ENCODE results near the gene PLEKHA6.

Gene PLEKHA6, protein sequence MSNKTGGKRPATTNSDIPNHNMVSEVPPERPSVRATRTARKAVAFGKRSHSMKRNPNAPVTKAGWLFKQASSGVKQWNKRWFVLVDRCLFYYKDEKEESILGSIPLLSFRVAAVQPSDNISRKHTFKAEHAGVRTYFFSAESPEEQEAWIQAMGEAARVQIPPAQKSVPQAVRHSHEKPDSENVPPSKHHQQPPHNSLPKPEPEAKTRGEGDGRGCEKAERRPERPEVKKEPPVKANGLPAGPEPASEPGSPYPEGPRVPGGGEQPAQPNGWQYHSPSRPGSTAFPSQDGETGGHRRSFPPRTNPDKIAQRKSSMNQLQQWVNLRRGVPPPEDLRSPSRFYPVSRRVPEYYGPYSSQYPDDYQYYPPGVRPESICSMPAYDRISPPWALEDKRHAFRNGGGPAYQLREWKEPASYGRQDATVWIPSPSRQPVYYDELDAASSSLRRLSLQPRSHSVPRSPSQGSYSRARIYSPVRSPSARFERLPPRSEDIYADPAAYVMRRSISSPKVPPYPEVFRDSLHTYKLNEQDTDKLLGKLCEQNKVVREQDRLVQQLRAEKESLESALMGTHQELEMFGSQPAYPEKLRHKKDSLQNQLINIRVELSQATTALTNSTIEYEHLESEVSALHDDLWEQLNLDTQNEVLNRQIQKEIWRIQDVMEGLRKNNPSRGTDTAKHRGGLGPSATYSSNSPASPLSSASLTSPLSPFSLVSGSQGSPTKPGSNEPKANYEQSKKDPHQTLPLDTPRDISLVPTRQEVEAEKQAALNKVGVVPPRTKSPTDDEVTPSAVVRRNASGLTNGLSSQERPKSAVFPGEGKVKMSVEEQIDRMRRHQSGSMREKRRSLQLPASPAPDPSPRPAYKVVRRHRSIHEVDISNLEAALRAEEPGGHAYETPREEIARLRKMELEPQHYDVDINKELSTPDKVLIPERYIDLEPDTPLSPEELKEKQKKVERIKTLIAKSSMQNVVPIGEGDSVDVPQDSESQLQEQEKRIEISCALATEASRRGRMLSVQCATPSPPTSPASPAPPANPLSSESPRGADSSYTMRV
- 0 to 0.69 (median 0.33) reads per million in 18 experiments for total RNA-seq

DNA sequence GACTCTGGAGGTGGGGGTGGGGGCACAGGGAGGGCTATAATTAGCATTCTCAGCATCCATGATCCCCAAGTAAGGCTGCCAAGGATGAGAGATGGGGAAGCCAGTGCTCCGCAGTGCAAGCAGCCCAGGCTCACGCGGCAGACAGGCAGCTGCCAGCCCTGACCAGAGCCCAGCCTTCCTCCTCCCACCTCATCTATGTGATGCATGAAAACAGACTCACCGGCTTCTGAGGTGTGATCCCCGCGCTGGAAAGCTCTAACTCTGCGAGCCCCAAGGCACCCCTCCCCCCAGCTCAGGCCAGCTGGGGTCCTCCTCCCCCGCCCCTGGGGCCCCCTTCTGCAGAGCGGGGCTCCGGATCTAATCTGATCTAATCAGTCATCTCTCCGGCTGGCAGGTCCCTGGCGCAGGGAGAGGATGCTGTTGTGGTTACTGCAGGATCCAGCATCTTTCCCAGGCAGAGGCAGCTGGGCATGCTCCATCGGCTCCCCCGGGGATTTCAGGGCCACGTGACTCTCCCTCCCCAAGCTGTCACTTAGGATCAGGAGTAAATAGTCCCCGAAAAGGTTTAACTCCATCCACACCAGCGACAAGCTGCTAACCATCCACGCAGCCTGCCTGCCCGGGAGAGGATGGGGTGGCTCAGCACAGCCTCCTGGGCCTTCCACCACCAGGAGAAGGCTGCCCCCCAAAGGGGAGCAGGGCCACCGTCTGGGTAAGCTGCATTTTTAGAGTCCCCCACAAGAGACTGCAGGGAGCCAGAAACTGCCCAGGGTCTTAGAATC, at the start of gene PLEKHA6:
Gene PLEKHA6, minus strand, starts transcription at position 456 of the 782 bp plus-strand sequence. CDS start 86,202 bp downstream, outside the sequence.
- DNase-seq, result peak in 1 of 2 donors; percentile 22

DNA sequence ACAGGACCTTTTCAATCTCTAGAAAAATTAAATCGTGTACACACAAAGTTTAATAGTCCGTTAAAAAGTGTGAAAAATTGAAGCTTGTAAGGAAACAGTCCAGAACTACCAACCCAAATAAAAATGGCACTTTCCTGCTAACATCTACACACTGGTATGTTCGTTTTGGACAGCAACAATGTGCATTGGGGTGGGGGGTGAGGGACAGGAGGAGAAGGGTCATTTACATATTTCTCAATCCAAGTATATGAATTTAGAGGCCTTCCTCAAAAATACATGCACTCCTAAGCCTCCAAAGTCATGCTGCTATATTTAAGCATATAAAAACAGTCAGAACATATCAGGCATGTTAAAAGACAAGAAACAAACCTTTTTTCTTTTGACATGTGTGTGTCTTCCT, 49.4 kb upstream of the PLEKHA6 start:
- DNase-seq, result peak in 1 of 2 donors; percentile 38

DNA sequence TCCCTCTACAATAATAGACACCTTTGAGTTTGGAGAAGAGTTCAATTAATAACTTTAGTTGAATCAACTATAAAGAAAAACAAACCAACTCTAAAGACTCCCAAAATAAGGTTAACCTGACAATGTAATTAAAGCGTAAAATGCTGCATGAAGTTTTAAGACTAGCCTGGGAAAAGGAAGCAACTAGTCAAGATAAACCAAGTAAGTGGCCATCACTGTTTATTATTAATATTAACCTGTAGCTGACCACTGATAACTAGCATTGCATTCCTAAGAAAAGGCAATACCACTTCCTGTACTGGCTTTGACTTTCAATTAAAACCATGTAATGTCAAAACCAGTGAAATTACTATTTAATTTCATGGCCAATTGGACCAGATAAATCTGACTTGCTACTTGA, 48.9 kb upstream of the PLEKHA6 start:
- no peak for DNase-seq

DNA sequence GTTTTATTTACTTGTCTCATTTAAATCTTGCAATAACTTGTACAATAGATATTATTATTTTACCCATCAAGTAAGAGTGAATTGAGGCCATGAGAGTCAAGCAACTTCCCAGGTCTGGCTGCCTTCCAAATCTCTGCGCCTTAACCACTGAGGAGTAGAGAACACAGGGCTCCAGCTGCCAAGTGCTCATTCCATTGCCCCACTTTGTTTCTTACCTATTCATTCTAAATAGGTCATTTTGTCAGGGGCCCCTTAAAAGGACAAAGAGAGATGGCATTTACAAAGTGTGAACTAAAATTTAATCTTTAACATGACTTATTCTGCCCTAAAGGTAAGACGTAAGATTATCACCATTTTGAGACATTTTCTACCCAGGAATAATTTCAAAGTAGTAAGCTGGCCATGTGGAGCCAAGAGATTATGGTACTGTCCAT, 48.4 kb upstream of the PLEKHA6 start:
- DNase-seq, result peak in 1 of 2 donors; percentile 33

DNA sequence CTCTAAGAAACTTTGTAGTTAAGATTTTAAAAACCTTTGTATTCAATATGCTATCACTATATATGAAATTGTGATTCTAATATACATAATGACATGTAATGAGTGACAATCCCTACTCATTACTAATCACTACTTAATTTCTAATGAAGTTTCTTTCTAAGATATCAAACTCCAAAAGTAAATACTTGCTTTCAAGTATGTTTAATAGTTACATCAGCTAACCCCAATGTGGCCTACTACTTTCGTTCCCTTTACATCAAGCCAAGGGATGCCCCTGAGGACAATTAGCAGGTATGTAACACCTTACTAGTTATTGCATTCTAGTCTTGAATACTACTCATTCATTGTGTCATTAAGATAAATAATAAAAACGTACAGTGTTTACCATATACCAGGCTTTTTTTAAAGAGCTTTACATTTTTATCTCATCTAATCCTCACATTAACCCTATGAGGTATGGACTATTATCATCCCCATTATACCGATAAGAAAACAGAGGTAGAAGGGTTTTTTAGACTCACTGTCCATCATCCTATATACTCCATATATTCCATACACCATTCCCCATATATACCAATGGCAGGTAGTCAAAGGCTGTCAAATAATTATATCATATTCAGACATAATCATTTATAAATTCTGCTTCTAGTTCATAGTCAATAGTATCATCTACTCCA, 47.7 kb upstream of the PLEKHA6 start:
- no peak for DNase-seq

DNA sequence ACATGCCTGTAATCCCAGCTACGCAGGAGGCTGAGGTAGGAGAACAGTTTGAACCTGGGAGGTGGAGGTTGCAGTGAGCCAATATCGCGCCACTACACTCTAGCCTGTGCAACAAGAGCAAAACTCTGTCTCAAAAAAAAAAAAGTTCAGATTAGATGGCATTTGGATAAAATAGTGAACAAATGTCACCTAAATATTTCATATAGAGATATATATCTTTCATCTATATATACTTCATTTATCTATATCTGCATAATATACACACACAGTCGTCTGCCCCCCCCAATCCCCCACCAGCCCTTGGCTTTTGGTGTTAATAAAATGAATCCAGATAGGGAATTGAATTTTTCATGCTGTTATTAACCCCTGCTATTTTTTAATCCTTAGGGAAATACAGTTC, 46.9 kb upstream of the PLEKHA6 start:
- no peak for DNase-seq

DNA sequence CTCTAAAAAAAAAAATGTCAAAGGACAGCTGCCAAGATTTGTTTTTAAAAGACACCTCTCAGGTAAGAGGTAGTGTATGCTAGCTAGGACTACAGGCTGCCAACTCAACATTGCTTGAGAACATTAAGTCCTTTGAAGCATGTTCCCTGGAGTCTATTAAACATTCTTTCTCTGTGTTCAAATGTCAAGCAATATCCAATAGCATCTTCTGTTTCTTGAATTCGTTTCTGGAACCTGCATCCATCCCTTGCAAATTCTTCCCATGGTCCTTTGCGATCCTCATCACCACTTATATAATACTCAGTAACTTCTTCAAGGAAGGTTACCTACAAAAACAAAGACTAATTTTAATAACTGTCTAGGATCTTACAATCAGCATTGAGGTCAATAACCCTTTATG, 46.3 kb upstream of the PLEKHA6 start:
- DNase-seq, result no peak

DNA sequence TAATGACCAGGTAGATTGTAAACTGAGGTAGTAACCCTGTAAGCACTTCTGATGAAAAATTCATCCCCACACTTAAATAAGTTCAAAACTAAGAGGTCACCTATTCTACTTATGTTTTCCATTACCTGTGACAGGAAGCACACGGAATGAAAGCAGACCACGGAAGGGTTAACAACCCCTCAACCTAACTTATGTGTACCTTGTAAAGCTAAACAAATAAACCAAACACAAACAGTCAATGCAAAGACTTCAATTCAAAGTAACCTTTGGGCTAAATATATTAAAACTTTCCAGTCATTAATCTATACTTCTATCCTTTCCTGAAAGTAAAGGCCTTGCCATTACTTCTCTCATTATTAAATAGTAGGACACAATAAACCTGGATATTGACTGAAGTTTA, 44.9 kb upstream of the PLEKHA6 start:
- DNase-seq, result no peak

DNA sequence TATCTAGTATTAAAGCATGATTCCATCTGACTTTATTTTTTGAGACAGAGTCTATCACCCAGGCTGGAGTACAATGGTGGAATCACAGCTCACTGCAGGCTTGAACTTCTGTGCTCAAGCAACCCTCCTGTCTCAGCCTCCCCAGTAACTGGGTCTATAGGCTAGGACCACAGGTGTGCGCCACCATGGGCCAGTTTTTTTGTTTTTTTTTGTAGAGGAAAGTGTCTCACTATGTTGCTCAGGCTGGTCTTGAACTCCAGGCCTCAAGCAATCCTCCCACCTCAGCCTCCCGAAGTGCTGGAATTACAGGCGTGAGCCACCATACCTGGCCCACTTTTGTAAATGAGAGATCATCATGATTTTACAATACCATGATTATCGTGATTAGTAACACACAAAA, 42.7 kb upstream of the PLEKHA6 start:
- no peak for DNase-seq

DNA sequence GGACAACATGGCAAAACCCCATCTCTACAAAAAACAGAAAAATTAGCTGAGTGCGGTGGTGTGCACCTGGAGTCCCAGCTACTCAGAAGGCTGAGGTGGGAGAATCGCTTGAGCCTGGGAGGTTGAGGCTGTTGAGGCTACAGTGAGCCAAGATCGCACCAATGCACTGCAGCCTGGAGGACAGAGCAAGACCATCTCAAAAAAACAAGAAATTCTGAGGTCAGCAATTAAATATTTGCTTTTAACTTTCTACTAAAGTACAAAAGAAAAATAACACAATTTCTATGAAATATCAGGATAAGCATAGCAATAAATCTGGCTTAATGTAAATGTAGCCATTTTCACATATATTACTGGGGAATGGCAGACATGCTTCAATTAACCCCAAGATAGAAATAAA, 42.0 kb upstream of the PLEKHA6 start:
- no peak for DNase-seq

DNA sequence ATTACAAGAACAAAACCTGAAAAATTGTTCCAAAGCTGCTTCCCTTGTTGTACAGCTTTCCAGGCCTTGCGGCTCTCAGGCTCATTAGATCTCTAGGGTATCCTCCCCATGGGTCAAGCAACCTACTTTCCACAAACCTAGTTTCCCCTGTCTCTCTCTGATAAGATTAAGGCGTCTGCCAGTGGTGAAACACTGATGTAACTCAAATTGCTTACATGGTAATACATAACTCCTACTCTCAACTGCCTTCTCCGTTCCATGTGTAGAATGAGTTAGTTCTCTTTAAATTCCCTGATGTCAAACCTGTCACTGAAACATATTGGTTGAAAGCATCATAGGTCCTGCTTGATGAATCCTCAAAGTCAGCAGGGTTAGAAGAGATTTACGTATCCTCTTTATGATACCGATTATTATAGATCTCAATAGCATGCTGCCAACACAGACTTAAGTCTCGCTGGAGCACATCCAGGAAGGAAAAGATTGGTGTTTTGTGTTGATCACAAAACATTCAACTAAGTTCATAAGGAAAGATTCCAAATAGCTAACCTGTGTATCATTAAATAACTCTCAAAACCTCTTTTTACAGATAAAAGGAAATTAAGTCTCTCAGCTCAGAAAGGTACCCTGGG, 41.3 kb upstream of the PLEKHA6 start:
- no peak for DNase-seq

DNA sequence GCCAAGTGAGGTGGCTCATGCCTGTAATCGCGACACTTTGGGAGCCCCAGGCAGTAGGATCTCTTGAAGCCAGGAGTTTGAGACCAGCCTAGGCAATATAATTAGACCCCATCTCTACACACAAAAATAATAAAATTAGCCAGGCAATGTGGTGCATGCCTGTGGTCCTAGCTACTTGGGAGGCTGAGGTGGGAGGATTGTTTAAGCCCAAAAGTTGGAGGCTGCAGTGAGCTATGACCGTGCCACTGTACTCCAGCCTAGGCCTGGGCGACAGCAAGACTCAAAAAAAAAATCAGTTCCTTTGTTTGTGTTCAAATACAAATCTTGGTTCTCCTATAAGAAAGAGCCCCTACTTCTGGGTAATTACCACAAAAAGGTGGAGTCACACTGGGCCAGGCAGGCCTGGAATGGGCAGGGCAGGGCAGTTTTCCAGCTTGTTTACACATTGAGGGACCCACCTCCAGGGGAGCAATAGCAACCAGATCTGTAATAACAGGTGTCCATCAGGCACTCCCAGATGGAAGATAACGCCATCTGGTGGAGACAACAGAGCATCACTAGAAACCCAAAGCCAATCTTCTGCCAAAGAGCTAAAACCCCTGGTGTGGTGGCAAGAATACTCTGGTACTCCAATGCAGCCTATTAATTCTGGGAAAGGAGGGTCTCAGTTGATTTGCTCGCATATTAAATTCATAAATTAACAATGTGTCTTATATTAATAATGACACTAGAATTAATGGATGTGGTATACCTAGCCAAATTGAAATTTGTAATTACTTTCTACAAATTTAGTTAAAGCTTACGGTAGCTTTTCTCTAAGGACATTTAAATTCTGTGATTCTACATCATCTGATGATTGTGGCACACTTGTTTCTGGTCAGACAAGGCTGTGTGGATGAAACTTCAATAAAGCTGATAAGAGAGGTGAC, 38.7 kb upstream of the PLEKHA6 start:
- DNase-seq, result peak; percentile 59 to 71

DNA sequence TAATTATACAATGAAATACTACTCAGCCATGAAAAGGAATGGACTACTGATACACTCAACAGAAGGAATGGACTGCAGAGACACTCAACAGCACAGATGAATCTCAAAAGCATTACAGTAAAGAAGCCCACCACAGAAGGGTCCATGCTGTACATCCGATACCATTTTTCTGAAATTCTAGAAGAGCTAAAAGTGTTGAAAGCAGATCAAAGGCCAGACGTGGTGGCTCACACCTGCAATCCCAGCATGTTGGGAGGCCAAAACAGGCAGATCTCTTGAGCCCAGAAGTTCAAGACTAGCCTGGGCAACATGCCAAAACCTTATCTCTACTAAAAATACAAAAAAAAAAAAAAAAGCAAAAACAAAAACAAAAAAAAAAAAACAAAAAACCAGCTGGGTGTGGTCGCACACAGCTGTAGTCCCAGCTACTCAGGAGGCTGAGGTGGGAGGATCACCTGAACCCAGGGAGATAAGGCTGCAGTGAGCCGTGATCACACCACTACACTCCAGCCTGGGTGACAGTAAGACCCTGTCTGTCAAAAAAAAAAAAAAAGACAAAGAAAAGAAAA, 36.4 kb upstream of the PLEKHA6 start:
- DNase-seq, result no peak

DNA sequence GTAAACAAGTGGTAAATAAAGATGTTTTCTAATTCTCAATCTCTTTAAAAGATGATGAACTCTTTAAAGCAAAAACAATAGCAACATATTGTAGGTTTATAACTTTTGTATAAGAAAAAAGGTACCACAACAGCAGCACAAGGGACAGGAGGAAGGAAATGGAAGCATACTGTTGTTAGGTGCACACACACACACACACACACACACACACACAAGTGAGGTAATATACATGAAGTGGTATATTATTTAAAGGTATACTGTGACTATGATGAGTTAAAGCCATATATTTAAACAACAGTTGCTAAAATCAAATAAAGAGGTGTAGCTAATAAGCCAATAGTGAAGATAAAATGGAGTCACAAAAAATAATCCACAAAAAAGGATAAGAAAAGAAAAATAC, 31.9 kb upstream of the PLEKHA6 start:
- DNase-seq, result no peak

DNA sequence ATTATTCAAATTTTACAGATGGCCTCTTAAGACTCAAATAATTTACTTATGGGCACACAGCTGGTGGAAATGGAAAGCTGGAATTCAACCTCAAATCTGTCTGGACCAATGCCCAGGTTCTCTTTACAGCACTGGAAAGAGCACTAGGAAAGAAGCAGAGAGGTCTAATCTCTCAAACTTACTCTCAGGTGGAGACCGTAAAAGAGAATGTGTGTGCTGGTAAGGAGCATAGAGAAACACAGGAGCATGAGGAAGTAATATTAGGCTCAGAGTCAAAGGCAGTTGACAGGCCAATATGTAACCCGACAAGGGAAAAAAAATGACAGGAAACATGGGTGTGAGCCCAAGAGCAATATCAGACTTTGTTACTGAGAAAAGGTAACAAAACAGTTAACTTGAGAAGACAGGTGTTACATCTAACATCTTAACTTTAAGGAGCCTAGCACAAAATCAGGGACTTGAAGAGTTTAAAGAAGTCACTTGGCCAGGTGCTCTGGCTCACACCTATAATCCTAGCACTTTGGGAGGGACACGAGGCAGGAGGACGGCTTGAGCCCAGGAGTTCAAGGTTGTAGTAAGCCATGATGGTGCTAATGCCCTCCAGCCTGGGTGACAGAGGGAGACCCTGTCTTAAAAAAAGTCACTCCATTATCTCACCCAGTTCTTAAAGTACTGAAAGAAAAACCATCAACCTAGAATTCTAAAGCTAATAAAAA, 31.2 kb upstream of the PLEKHA6 start:
- DNase-seq, result no peak

DNA sequence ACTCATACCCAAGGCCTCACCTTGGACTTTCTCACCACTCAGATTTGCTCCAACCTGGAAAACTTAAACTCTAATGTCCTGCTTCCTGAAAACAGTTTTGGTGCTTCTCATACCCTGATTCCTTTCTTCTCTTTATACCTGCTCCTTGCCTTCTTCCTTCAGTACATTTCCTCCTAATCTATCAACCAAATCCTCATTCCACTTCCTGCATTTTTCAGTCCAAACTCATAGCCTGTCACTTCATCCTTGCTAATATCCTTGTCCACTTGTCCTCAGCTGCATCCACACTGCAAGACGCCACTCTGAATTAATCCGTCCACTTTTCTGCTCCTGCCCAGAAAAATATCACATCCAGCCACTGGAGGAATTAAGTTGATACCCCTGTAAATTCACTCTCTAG, 26.0 kb upstream of the PLEKHA6 start:
- DNase-seq, result no peak

DNA sequence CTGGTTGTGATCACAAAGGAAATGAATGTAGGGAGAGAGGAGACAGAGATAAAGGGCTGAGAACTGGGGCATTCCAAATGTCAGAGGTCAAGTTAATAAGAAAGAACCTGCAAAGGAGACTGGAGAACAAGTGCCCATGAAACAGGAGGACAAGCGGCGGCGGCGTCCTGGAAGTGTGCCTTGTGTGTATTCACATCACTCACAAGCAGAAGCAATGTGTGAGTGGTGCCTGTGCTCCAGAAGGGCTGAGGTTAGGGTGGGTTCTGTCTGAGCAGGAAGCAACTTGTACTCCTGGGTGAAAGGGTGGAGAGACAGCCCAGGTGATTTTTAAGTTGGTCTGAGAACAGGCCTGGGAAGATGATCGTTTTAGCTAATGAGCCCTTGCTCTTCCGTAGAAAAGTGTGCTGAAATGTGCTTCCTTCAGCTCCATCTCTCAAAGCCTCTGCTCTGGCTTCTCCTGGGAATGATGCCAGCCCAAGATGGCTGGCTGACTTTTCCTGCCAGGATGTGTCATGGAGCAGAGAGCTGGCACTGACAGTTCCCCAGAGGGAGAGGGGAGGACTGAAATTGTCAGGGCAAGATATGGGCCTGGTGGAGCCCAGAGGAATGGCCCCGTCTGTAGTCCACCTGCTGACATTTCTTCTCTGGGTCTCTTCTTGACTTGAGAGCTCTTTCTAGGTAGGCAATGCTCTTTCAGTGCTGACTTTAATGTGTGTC, 25.1 kb upstream of the PLEKHA6 start:
- DNase-seq, result no peak

DNA sequence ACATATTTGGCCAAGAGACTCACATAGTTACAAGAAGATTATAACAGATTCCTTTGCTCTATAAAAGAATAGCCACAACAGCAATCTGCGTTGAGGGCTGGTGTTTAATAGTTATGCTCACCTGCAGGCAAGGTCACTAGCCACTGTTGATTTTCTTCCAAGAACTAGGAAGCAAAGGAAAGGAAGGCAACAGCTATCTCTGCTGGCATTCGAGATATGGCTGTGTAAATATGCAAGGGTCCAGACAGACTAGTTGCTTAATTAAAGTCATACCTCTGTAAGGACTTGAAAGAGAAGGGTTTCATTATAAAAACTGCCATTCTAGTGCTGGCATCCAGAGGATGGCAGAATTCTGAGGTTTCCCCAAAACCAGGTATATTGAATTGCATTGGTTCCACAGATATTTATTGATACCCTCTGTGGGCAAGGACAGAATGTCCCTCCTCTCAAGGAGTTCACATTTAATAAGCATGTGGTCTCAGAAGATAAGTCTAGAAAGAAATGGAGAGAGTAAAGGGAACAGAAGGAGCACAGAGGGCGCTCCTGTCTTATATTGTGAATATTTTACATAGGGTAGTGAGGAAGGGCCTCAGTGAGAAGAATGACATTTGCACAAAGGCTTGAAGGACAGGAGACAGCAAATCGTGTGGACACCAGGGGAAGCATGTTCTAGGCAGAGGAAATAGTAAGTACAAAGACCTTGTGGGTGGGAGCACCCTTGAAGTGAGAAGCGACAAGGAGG, 23.6 kb upstream of the PLEKHA6 start:
- no peak for DNase-seq

Measured in inflammatory macrophage (primary cell).